Daoy (cell line): ENCODE results near the gene FILIP1L. TPM values are rescaled to one million over a fixed set of nuclear protein-coding genes. Genes with fewer than 3 reads are reported as not detected.
"Not testable (repeated sequence)": the region's sequence is repeated elsewhere in the genome, so short reads cannot be mapped to it uniquely, and the experiment has no call there.

Source experiments
- DNase-seq: peaks from one replicate; pipeline ENCODE4 v3.0.0-alpha.2; 2015; ENCODE audit warnings: low read depth
- total RNA-seq: library from RNA; depleted of rRNA; stranded (reverse); fragments of >200 nt; shearing (Covaris generic); gene quantifications from 2 replicates; pipeline ENCODE4 v1.2.3, GENCODE V29; 2014

FILIP1L gene
- total RNA-seq, 1 experiment from 2014 or later = 26.5 TPM

DNA sequence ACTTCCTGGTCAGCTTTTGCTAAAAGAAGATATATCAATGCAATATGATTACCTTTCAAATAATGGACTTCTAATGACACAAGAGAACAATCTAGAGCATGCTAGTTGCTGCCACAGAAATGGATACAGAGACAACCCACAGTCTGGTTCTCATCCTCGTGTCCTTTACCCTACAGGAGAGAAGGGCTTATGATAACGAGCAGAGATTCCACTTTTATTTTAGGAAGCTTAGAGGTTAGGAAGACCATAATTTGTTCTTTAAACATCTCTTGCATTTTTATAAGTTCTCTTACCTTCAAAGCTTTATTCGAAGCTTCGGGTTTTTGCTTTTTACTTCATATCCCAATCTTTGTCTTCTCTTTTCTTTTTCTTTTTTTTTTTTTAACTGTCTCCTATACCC lies 39.1 kb downstream of the FILIP1L start:
- DNase-seq = no peak

DNA sequence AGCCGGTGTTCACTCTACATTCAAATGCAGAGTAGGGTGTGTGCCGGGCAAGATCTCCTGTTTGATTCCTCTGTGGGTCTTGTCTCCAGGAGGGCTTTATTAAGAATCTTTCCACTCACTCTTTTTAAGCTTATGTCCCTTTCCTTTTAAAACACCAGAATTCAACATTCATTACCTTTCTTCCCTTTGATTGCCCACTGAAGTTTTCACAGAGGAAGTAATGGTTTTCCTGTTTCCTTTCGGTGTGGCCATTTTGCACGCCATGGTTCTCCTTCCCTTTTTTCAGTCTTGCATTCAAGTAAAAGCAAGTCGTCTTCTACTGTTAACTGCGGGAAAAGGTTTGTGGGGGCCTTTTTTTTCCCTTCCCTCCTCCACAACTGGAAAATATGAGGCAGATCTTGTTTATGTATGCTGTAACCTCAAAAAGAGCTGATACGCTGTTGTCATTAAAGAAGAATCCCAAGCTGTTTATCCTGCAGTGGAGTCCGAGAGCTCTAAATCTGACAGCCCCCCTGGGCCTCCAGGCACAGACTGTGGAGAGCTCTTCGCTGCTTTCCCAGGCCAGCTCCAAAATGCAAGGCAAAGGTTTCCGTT lies 40.5 kb downstream of the FILIP1L start:
- peak; percentile 64 for DNase-seq

DNA sequence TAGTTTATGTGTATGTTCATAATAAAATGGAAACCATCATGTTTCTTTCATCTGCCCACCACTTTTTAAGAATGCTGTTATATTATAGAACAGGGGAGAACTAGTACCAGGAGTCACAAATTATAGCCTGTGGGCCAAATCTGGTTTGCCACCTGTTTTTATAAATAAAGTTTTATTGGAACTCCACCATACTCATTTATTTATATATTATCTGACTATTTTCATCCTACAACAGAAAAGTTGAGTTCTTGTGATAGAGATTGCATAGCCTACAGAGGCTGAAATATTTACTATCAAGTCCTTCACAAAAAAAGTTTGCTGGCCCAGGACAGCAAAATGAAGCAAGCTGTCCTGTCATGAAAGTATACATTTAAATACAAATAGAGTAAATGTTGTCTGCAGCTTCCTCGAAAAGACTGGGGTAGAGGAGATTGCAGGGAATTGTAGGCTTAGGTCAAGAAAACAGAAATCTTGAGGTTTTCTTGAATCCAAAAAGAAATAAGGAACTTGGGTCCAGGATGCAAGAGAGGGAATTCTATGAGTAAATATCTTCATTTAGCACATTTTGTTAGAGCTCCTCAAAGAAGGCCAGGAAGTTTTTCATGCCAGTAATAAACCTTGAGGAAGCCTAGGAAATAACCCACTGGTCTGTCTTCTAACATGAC lies 41.1 kb downstream of the FILIP1L start:
- DNase-seq = no peak

DNA sequence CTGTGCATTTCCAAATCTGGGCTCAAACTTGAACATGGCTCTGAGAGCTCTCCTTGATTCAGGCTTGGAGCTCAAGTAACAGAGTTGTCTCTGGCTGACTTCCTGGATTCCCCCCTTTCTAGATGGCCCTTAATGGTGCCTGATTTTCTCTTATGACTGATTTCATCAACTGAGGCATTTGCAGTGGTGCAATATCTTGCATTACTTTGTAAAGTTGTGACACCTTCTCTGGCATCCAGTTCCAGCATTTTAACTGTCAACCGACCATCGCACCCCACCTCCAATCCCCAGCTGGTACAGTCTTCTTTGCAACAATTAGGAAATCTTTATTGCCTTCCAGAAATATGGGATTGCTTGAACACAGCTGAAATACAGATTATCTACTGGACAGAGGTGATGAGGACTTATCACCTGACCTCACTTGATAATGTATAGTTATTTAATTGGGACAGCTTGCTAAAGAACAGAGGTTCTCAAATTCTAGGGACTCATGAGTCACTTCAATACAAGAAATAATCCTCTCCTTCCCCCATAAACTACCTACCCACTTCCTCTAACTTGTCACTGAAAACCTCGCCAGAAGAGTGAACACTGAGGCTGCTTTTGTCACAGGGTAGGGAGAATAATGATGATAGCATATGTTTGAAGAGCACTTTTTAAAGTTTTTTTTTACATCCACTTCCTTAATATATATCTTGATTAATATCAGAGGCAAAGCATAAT lies 41.8 kb downstream of the FILIP1L start:
- DNase-seq = no peak

DNA sequence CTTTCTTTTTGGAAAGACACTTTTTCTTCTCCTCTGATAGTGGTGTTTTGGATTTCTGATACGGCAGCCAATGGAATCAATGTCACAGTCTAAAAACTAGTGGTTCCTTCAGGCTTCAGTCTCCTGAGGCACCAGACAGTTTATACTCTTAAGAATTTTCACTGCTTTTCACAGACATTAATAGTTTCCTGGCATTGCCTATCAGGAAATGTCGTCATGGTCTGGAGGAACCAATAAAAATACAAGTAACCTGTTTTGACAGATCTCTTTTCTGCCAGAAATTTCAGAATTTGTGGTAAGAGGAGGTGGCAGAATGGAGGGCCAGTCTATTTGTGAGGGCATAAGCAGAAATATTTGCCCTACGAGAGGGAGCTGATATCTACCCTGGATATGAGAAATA lies 44.8 kb downstream of the FILIP1L start:
- DNase-seq = no peak

DNA sequence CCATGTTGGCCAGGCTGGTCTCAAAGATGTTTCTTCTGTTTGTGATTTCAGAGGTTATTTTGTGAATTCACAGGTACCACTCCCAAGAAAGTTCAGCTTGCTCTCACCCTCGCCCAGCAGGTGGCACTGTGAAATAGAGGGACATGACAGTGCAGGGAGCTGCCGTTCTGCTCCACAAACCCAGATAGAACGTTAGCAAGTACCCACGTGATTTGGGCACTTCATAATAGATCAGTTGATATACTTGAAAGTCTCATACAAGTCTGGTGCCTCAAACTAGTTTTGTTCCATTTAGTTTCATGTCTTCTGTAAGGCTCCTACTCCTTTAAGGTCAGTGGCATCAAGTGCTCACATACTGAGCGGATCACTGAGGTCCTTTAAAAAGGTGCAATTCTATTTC lies 45.5 kb downstream of the FILIP1L start:
- DNase-seq = peak; percentile 78

DNA sequence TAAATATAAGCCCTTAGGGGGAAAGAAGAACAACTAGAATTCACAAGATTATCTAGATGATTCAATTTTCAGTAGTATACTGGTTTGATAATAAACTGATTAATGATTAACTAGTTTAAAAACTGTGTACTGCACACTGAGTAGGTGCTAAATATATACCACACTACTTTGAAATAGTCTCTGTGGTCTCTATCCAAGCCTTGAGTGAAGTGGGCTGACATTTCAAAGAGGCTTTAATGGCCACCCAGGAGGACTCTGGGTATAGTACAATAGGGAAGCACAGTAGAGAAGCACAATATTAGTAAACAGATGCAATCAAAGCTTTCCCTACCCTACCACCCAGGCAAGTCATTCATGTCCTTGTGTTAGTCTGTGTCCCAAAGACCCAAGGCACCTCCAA lies 46.7 kb downstream of the FILIP1L start:
- no peak for DNase-seq

DNA sequence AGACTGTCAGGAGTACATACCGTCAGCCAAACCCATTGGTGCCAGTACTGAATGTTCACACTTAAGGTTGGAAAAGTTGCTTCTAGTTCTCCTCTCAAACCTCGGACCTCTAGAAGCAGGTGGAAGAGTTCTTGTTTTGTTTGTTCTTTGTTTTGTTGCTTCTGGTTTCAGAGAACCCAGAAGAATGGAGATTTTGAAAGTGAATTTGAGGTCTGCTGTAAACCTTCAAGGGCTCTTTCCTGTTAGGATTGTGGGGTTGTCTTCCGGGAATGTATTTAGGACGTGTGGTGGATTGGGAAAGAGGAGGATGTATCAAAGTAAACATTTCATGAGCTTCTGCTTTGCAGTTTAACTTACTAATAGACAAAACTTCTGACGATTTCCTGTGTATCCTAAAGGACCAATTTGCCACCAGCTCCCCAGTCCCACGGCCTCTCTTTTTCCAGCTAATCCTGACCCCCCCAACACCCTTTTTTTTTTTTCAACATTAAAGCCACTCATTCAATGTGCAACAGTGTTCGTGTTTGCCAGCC lies 50.3 kb downstream of the FILIP1L start:
- no peak for DNase-seq

DNA sequence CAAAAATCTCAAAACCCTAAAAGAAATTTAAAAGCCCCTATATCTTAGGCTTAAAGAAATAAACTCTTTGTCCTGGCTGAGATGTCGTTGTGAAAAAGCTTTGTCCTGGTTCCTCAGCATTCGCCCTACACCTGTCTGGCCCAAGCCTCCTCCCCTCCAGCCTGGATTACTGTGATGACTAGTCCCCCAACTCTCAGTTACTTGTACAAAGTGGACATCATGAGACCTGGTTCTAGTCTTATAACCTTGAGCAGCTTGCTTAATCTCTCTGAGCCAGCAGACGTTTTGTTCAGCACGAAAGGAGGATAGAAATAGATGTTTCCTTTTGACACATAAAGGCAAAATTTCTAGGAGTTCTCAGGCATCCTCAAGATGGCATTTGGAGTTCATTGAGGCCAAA lies 51.6 kb downstream of the FILIP1L start:
- DNase-seq = no peak

DNA sequence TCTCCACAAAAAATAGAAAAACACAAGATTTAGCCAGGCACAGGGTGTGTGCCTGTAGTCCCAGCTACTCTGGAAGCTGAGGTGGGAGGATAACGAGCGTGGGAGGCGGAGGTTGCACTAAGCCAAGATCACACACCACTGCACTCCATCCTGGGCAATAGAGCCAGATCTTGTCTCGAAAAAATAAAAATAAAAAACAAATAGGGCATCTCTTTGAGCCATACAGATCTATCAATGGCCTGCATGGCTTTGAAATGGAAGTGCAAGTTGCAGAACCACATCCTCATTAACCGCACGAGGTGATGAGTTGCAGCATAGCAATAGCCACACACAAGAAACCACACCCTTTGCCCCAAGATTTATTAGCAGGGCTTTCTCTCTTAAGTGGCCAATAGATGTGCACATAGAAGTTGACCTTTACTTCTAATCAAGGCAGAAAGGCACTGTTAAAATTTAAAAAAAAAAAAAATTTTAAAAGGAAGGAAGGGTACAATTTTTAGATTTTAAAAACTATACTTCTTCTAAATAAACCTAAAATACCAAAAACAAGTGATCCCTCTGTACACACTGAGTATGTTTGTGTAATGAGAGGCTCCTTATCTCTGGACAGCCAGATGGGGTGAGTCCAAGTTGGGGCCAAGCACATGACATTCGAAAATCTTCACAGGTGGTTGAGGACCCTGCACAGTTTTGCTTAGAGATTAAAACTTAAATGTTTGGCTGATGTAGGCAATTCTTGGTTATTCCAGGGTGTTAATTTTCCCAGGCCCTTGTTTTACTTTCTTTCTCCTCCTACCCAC lies 53.4 kb downstream of the FILIP1L start:
- no peak for DNase-seq

DNA sequence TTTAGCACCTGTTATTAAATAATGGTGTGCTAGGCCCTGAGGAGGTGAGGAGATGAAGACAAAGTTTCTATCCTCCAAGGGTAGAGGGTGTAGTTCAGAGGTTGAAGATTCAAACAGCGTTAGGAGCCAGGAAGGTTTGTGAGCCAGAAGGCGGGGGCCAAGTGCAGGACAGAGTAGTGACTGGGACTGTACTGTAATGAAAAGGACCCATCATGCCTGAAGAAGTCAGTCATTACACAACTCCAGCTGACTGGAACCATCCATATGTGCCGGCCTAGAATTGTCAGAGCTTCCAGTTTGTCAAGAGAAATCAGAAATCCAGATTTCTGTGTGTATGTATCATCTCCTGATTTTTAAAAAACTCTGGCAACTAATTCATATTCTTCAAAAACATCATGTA lies 54.8 kb downstream of the FILIP1L start:
- no peak for DNase-seq

DNA sequence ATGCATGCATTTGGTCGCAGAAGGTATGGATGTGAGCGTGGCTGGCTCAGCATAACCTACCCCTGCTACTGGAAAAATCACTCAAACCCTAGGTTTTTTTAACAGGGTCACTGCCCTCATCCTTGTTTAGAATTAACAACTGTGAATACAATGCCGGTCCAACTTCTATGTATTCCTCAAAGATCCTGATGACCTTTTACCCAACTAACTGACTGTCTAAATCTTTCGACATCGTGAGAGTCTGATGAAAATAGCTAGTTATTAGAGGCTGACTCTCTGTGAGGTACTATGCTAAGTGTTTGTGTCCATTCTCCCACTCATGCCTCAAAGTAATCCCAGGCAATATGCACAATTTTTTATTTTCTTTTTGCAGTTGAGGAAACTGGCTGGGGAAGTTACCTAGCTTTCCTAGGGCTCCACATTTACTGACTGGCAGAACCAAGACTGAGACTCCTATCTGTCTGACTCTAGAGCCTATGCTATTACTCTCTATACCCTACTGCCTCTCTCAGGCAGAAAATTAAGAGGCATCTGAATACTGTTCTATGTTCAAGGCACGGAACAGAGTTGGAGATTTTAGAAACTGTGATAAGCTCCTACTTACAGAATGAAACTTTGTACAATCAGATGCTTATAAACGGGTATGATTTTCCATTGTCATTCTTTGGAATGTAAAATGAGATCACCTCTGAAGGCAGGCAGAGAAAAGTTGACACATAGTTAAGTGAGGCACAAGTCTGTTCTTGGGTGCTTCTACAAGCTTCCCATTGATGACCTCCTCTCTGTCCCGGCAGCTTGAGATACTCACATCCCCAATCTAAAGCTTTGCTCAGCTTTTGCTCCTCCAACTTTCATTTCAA lies 56.4 kb downstream of the FILIP1L start:
- DNase-seq = no peak

DNA sequence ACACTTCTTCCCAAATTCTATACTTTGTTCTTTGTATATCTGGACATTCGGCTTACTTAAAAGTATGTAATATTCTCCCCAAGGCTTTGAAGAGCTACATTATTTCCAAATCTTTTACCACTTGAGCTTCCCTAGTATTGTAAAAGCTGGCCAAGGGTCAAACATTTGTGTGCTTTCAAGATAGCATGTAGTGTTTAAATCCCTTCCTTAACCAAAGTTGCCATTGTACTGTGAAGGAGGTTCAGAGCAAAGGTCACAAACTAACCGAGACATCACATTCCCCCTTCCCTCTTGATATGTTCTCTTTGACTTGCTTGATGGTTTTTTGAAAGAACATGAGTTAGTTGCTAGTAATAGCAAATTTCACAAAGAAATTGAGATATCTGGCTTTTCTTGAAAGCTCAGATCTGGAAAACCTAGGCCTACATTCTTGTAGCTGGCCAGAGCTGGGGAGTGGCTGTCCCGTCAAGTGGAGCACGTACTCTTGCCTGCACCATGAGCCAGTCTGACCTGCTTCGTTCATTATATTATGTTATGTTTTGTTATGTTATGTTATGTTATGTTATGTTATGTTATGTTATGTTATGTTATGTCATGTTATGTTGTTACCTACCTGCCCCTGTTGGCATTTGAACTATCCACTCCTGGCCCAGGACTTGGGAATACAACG lies 60.2 kb downstream of the FILIP1L start:
- DNase-seq = no peak

DNA sequence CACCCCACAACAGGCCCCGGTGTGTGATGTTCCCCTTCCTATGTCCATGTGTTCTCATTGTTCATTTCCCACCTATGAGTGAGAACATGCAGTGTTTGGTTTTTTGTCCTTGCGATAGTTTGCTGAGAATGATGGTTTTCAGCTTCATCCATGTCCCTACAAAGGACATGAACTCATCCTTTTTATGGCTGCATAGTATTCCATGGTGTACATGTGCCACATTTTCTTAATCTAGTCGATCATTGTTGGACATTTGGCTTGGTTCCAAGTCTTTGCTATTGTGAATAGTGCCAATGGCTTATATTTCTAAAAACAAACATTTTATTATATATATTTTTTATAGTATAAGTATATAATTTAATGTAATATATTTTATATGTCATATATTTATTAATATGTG lies 62.8 kb downstream of the FILIP1L start:
- DNase-seq = not testable (repeated sequence)

DNA sequence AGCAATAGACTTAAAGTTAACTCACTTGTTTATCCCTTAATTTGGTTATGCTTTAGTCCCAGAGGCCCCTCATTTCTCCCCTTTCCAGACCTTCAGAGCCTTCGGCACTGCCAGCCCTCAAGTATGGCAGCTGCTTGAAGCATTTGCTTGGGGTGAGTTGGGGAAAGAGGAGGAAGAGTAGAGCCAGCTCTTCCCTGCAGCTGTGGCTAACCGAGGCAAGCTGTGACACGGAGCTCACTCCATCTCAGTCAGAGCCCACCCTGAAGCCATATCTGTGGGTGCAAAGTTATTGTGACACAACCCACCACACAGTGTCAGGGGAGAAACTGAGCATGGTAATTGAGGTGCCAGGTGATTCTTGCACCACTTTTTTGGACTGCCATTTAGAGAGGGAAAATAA lies 66.1 kb downstream of the FILIP1L start:
- no peak for DNase-seq

DNA sequence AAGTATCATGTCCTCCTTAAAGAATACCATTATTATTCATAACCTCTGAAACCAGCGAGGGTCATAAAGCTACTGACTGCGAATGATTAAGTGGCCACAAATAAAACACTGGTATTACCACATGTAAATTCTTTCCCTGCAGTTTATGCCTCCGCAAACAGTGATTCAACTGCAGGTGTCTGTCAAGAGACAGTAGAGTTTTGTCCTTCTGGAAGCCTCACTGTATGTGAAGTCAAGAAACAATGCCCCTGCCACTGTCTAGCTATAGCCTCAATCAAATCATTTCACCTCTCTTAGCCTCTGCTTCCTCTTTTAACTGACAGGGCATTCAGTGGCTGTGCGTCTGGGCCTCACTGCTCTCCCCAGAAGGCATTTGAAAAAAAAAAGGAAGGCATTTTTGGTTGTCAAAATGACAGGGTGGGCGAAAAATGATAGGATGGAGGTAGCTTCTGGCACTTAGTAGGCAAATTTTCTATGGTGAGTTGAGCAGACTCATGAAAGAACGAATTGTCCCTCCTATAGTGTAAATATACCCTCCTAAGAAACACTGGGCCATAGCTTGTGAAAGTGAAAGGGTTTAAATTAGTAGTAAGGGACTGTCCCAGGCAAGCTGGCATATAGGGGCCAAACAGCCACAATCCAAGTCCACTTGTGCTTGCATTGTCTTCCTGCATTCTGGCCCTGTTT lies 66.7 kb downstream of the FILIP1L start:
- DNase-seq = peak; percentile 84

DNA sequence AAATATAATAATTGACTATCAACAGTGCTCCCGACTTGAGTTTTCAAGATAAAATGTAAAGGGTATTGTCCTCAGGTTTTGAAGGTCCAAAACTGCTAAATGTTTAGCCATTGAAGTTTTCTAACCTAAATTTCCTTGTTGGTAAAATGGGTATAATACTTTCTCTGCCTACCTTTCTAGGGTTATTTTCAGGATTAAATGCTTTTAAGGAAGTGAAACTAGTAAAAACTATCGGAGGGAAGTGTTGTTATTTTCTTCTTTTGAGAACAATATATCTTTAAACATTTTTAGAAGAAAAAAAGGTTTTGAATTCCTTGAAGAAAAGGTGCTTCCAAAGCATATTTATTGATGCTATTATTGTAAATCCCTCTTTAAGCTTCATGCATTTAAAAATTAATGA lies 67.3 kb downstream of the FILIP1L start:
- no peak for DNase-seq

DNA sequence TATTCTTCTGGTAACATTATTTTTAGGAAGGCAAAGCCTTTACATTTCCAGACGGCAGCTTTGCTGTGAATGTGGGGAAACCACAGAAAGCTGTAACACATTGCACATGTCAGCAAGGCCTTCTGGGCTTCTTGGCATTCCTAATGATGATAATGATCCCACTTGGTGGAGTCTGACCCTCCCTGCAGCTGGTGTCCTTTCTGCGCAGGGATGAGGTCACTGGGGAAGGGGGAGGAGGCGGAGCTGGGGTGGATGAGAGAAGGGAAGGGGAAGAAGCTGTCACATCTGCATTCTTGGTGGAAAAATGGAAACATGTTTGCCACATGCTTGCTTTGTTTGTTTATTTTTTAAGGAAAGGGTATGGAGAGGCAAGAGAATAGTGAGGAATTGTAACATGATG lies 68.6 kb downstream of the FILIP1L start:
- DNase-seq = peak; percentile 92

DNA sequence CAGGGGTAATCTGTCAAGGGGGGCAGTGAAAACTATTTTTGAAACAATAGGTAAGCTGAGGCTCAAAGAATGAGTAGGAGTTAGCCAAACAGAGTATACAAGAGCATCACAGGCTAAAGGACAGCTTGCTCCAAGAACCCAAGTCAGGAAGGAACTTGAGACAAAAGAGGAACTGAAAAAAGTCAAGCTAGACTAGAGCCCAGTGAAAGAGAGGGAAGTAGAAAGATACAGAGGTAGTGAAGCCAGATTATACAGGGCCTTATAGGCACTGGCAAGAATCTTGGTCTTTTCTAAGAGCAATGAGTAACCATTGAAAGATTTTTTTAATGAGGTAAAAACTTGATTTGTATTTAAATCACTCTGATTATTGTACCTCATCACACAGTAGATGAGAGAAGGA lies 69.9 kb downstream of the FILIP1L start:
- no peak for DNase-seq

DNA sequence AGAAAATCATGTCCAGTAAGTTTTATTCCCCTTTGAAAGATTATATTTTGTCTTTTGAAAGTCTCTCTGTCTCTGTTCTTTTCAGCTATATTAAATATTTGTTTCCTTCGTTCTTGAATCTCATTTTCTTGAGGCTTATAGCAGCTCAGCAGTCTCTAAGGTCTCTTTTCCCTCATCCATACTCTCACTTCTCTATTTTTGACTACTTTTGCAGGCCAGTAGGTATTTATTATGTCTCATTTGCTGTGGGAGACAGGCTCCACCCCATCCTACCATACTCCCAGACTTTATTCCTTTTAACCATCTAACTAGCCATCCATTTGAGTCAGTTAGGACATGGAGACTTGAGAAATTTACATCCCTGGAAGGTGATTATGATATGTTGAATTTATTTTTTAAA lies 71.0 kb downstream of the FILIP1L start:
- DNase-seq = no peak
